Measurements from ENCODE around the gene TIPARP.

Gene TIPARP, protein sequence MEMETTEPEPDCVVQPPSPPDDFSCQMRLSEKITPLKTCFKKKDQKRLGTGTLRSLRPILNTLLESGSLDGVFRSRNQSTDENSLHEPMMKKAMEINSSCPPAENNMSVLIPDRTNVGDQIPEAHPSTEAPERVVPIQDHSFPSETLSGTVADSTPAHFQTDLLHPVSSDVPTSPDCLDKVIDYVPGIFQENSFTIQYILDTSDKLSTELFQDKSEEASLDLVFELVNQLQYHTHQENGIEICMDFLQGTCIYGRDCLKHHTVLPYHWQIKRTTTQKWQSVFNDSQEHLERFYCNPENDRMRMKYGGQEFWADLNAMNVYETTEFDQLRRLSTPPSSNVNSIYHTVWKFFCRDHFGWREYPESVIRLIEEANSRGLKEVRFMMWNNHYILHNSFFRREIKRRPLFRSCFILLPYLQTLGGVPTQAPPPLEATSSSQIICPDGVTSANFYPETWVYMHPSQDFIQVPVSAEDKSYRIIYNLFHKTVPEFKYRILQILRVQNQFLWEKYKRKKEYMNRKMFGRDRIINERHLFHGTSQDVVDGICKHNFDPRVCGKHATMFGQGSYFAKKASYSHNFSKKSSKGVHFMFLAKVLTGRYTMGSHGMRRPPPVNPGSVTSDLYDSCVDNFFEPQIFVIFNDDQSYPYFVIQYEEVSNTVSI

DNA sequence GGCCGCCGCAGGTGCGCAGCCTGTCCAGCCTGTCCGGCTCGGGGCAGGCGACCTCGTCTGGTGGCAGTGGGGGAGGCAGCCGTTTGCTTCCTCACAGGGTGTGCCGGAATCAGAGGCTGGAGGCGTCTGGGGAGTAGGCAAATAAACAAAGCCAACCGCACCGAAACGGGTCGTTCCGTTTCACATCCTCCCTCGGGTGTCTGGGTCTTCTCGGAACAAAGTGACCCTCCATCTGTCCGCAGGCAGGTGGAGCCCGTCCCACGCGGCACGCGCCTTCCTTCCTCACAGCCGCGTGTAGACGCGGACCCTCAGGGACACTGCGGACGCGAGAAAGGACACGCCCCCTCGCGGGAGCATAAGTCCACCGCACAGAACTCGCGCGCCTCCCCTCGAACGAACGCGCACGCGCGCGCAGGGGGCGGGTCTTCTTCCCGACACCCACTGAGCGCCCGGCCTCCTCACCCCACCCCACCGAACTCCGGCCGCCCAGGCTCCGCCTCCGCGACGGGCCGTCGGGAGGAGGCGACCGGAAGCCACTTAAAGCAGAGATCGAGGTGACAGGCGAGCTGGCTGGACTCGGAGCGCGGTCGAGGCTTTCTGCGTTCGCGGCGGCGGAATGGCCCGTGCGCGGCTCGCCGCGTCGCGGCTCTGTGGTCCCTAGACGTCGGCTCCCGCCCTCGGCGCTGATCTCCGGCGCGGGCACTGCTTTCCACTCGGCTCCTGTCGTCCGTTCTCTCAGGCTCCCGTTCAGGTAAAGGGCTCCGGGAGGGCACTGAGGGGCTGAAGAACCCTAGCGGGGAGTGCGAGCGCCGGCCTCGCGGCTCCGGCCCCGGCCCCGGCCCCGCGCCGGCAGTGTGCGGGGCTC lies at the start of gene TIPARP:
Gene TIPARP, plus strand, starts transcription at position 545 of the 865 bp plus-strand sequence. CDS start 3,108 bp downstream, outside the sequence.
- Mint-ChIP-seq H3K27ac (peak within 1 kb of the TSS; percentile 98), H3K27me3 (no peaks in the 10 kb centered on the region), H3K36me3 (ENCODE audit: low read depth) (peaks cover 35% of the 10 kb centered on the region), H3K9me3 (no peaks in the 10 kb centered on the region), H3K4me1 (ENCODE audit: low read depth) (peaks cover 51% of the 10 kb centered on the region), H3K4me3 (peak within 1 kb of the TSS; percentile 92)
- DNase-seq = peak; percentile 99

DNA sequence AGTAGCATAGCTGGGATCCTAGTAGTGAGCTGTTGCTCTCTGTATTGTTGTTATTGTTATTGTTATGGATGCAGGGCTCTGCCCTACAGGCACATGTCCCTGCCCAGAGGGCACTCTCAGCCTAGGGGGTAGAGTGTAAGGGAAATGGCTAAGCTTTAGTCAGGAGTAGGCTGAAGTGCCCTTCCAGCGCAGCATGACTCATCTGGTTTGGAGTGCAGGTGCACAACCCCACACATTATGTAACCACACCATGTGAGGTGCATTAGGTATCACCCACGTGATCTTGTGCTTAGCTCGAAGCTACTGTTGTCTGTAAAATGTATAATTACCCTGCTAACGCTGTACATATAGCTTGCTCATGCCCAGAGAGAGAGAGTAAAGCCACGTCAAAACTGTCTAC lies 48.3 kb upstream of the TIPARP start:
- H3K27ac Mint-ChIP-seq = no peak overlapping the region
- no peak overlapping the region for H3K4me3 Mint-ChIP-seq
- no peaks in the 10 kb centered on the region for H3K36me3 Mint-ChIP-seq (ENCODE audit: low read depth)
- peaks cover 5% of the 10 kb centered on the region for H3K4me1 Mint-ChIP-seq (ENCODE audit: low read depth)
- H3K9me3 Mint-ChIP-seq = no peaks in the 10 kb centered on the region
- DNase-seq = no peak
- H3K27me3 Mint-ChIP-seq = no peaks in the 10 kb centered on the region

DNA sequence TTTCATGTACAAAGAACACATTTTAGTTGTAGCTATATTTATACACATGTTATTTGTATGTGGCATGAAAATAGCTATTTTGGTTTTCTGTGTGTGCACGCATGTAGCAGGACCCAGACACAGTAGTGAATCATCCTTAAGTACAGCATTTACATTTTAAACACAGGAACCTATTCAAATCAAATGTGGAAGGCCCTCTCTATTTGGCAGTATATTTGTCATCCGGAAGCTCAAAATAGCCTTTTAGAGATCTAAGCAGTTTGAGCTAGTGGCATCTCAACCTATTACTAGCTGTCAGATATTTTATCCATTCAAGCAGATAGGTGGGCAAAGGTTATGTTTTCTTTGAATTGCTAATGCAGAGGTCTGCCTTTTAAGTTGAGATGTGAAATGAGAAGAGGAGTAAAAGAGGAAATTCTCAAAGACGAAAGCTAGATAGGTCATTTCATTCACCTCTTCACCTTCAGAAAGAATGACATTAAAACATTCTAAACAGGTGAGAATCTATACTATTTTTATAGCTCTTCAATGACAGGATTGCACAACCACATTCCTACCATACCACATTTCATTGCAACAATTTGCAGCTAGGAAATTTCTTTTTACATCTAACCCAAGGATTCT lies 46.3 kb upstream of the TIPARP start:
- H3K4me1 Mint-ChIP-seq (ENCODE audit: low read depth) = peaks cover 5% of the 10 kb centered on the region
- no peak for DNase-seq
- no peak overlapping the region for H3K27ac Mint-ChIP-seq
- H3K27me3 Mint-ChIP-seq = no peaks in the 10 kb centered on the region
- H3K4me3 Mint-ChIP-seq = no peak overlapping the region
- no peaks in the 10 kb centered on the region for H3K9me3 Mint-ChIP-seq
- no peaks in the 10 kb centered on the region for H3K36me3 Mint-ChIP-seq (ENCODE audit: low read depth)

DNA sequence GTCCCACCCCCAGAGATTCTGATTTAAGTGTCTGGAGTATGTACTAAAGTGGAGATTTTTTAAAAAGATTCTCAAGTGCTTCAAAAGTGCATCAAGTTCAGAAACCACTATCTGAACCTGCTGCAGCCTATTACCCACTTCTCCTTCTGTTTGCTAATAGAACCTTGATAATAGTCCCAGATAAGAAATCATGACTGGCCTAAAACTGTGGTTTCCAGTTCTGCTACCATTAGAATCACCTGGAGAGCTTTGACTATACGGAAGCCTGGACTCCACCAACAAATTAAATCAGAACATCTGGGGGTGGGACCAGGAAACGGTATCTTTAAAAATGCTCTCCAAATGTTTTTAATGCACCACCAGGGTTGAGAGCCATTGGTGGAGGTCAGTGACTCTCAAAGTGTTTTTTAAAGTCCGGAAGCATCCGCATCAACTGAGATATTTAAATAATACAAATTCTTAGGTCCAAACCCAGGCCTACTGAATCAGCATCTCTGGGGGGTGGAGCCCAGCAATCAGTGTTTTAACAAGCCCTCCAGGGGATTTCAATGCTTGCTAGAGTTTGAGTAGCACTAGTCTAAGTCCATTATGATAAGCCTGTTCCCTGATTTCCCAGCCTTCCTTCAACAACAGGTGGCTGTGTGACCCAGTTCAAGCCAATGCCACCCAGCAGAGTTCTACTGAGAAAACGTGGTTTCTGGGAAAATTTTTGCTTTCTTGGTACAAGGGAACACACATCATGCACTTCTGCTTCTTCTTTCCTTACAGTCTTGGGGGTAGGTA lies 45.4 kb upstream of the TIPARP start:
- Mint-ChIP-seq H3K36me3 (ENCODE audit: low read depth) (no peaks in the 10 kb centered on the region), H3K4me3 (no peak overlapping the region), H3K27me3 (no peaks in the 10 kb centered on the region)

DNA sequence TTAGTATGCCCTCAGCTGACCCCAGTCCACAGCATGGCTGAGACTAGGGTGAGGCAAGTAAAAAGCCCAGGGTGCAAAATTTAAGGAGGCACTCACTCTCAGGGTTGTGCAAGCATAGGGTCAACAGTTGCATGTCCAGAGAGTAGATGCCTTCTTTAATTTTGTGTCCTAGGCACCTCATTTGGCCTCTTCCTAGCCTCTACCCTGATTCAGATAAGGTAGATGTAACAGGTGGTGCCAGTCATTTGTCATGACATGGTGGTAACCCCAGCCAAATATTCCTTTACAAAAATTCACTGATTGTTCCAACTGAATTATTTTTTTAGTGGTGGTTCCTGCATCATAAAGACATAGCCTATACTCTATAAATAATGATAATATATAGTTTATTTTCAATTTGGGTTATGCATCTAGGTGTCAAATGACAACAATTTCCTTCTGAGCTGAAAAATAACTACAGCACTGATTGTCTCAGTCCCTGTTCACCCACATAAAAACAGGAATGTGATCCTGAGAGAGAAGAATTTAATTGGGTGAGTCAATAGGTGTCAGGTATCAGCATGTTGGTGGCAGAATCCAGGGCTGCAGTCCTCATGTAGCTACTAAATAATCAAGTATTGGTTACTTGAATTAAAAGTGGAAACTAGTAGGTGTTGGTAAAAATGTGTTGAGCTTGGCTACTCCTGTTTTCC lies 44.2 kb upstream of the TIPARP start:
- Mint-ChIP-seq H3K9me3 (no peaks in the 10 kb centered on the region), H3K36me3 (ENCODE audit: low read depth) (no peaks in the 10 kb centered on the region), H3K27ac (no peak overlapping the region), H3K4me3 (no peak overlapping the region), H3K4me1 (ENCODE audit: low read depth) (peaks cover 5% of the 10 kb centered on the region), H3K27me3 (no peaks in the 10 kb centered on the region)
- no peak for DNase-seq

More for the DNA sequence above, 45.4 kb upstream of the TIPARP start:
- no peak for DNase-seq
- no peak overlapping the region for H3K27ac Mint-ChIP-seq
- peaks cover 5% of the 10 kb centered on the region for H3K4me1 Mint-ChIP-seq (ENCODE audit: low read depth)
- H3K9me3 Mint-ChIP-seq = no peaks in the 10 kb centered on the region

DNA sequence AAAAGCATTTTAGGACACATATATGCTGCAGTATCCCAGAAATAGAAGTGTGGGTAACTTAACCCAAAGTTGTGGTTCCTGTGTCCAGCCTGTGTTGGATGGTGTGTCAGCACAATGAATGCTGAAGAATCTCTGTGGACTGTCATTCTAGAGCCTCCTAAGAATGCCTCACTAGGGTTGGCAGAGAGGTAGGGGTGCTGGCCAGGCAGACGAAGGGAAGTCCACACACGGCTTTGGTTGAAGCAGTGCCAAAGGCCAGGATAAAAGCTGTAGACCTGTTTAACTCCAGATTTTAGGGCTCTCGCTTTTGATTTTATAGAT lies 43.7 kb upstream of the TIPARP start:
- H3K27me3 Mint-ChIP-seq = no peaks in the 10 kb centered on the region
- H3K4me3 Mint-ChIP-seq = no peak overlapping the region
- no peak for DNase-seq
- H3K4me1 Mint-ChIP-seq (ENCODE audit: low read depth) = peaks cover 5% of the 10 kb centered on the region
- H3K36me3 Mint-ChIP-seq (ENCODE audit: low read depth) = no peaks in the 10 kb centered on the region
- H3K9me3 Mint-ChIP-seq = no peaks in the 10 kb centered on the region
- H3K27ac Mint-ChIP-seq = no peak overlapping the region

DNA sequence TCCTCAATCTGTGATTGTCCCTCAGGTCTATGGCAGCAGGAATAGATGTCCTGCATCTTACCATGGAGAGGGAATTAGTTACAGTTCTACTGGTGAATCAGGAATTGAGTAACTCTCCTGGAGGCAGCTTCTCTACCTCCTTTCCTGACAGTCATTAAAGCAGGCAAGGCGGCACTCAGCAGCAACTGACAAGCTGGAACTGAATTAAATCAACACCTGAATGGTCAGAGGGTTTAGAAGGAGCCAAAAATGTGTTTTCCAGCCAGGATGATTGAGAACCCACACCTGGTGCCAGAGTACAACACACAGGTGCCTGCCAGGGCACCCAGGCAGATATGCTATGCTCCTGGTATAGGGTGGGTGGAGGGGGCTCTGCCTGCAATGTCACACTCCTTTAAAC lies 43.1 kb upstream of the TIPARP start:
- Mint-ChIP-seq H3K4me3 (no peak overlapping the region), H3K4me1 (ENCODE audit: low read depth) (peaks cover under 1% of the 10 kb centered on the region), H3K27me3 (no peaks in the 10 kb centered on the region), H3K36me3 (ENCODE audit: low read depth) (no peaks in the 10 kb centered on the region), H3K27ac (no peak overlapping the region), H3K9me3 (no peaks in the 10 kb centered on the region)
- no peak for DNase-seq

DNA sequence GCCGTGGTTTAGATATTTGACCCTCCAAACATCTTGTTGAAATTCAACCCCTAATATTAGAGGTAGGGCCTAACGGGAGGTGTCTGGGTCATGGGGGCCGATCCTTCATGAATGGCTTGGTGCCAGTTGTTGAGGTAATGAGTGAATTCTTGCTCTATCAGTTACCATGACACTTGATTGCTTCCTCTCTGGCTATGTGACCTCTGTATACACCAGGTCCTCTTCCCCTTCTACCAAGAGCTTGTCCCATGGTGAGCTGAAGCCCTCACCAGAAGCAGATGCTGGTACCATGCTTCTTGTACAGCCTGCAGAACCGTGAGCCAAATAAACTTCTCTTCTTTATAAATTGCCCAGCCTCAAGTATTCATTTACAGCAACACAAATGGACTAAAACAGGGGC lies 41.8 kb upstream of the TIPARP start:
- DNase-seq = no peak
- Mint-ChIP-seq H3K4me3 (no peak overlapping the region), H3K4me1 (ENCODE audit: low read depth) (no peaks in the 10 kb centered on the region), H3K27me3 (no peaks in the 10 kb centered on the region), H3K27ac (no peak overlapping the region), H3K36me3 (ENCODE audit: low read depth) (no peaks in the 10 kb centered on the region), H3K9me3 (no peaks in the 10 kb centered on the region)

DNA sequence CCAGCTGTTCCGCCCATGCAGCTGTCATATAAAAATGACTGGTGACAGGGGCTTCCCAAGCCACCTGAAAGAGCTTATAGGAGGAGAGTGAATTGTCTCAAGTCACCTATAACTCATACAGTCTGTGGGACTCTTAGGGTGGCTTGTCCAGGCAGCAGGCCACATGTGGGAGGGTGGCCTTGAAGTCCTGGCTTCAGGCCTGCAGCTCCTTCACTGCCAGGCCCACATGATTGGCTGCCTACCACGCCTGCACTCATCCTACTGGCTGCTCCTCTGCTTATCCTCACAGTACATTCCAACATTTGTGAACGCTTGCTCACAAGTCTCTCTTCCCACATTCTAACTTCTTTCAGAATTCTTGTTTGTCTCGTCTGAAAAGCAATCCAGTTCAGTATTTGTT lies 41.1 kb upstream of the TIPARP start:
- H3K27me3 Mint-ChIP-seq = no peaks in the 10 kb centered on the region
- H3K27ac Mint-ChIP-seq = no peak overlapping the region
- H3K4me3 Mint-ChIP-seq = no peak overlapping the region
- H3K9me3 Mint-ChIP-seq = no peaks in the 10 kb centered on the region
- H3K36me3 Mint-ChIP-seq (ENCODE audit: low read depth) = no peaks in the 10 kb centered on the region
- no peak for DNase-seq
- H3K4me1 Mint-ChIP-seq (ENCODE audit: low read depth) = no peaks in the 10 kb centered on the region

DNA sequence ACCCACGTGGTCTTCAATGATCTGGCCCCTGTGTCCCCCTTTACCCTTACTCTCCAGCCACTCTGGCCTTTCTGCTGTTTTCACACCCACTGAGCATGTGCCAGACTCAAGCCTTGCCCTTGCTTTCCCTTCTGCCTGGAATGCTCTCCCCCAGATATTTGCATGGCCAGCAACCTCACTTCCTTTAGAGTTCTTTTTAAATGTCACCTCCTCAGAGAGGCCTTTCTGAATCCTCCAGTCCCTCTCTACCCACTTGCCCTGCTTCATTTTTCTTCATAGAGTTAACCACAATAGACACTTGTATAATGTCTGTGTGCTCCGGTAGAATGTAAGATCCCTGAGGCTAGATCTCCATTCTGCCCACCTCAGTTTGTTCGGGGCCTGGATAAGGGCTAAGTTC lies 39.4 kb upstream of the TIPARP start:
- H3K27me3 Mint-ChIP-seq = no peaks in the 10 kb centered on the region
- no peak overlapping the region for H3K4me3 Mint-ChIP-seq
- no peaks in the 10 kb centered on the region for H3K9me3 Mint-ChIP-seq
- DNase-seq = no peak
- no peak overlapping the region for H3K27ac Mint-ChIP-seq
- no peaks in the 10 kb centered on the region for H3K4me1 Mint-ChIP-seq (ENCODE audit: low read depth)
- no peaks in the 10 kb centered on the region for H3K36me3 Mint-ChIP-seq (ENCODE audit: low read depth)

DNA sequence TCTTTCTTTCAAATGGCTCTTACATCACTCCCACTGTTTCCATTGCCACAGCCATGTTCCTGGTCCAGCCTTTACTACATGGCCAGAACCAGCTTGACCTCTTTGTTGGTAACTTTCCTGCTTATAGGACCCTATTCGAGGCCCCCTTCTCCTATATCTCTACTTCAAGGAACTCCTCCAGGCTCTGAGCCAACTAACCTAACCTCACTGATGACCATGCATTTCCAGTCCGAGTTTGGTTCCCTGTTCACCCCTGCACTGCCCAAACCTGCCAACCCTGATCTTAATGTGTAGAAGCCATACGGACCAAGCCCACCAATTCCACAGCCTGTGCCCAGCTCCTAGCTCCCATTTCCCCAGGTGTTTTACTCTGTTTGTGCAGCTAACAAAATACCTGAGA lies 38.4 kb upstream of the TIPARP start:
- DNase-seq = no peak
- Mint-ChIP-seq H3K9me3 (no peaks in the 10 kb centered on the region), H3K4me1 (ENCODE audit: low read depth) (no peaks in the 10 kb centered on the region), H3K27ac (no peak overlapping the region), H3K4me3 (no peak overlapping the region), H3K27me3 (no peaks in the 10 kb centered on the region), H3K36me3 (ENCODE audit: low read depth) (no peaks in the 10 kb centered on the region)

DNA sequence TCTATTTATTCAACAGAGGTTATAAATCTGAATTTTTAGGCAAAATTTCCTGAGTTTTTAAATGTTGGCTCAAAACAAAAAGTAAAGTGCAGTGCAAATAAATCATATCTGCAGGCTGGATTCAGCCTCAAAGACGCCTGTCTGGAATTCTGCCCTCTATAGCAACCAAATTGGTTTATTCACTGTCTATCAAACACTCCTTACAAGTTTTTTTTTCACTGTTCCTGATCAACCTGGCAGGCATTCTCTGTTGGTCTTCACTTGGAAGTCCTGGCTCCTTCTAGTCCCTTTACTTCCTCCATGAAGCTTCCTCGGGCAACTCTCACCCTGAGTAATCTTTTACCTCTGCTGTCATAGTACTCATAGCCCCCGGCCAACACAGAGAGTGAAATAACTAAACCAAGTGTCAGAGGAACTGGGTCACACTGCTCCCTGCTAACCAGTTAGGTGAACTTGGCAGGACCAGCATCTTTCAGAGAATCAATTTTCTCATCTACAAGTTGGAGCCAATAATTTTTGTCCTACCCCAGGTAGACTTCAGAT lies 36.8 kb upstream of the TIPARP start:
- no peak overlapping the region for H3K27ac Mint-ChIP-seq
- no peak for DNase-seq
- H3K36me3 Mint-ChIP-seq (ENCODE audit: low read depth) = no peaks in the 10 kb centered on the region
- H3K27me3 Mint-ChIP-seq = no peaks in the 10 kb centered on the region
- H3K4me1 Mint-ChIP-seq (ENCODE audit: low read depth) = peaks cover under 1% of the 10 kb centered on the region
- no peak overlapping the region for H3K4me3 Mint-ChIP-seq
- no peaks in the 10 kb centered on the region for H3K9me3 Mint-ChIP-seq

DNA sequence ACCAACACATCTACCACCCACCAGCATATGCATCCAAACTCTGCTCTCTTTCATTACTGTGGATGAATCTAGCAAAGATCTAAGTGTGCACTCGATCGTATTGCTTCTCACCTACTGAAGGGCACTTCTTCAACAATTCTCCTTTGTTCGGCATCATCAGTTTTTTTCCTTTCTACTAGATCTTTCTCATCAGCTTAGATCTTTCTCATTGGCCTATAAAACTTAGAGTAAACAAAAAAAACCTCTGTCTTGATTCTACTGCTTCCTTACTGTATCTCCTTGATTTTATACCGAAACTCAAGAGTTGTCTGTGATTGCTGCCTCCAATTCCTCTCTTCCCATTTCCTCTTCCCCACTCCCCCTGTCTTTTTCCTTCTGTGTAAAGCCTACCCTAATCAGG lies 36.1 kb upstream of the TIPARP start:
- Mint-ChIP-seq H3K27me3 (no peaks in the 10 kb centered on the region), H3K27ac (no peak overlapping the region), H3K4me1 (ENCODE audit: low read depth) (peaks cover 7% of the 10 kb centered on the region), H3K36me3 (ENCODE audit: low read depth) (no peaks in the 10 kb centered on the region), H3K9me3 (no peaks in the 10 kb centered on the region), H3K4me3 (no peak overlapping the region)
- no peak for DNase-seq
